ENCODE results near the gene NUMB. TPM values are rescaled to one million over a fixed set of nuclear protein-coding genes. Genes with fewer than 3 reads are reported as not detected.

NUMB gene
- polyA plus RNA-seq, 1 experiment, result 131 TPM

- ChIA-PET POLR2A (no interaction called here), CTCF (no interaction called here)
- Histone ChIP-seq H3K36me3 (ENCODE audit: control insufficient read depth, insufficient read depth, low read length) (no peaks in the 10 kb centered on the region), H3K27me3 (ENCODE audit: control insufficient read depth, insufficient read depth, low read length) (no peaks in the 10 kb centered on the region), H3K4me3 (ENCODE audit: low read depth, low read length) (no peak overlapping the region)
- TF ChIP-seq, protein P1, sequence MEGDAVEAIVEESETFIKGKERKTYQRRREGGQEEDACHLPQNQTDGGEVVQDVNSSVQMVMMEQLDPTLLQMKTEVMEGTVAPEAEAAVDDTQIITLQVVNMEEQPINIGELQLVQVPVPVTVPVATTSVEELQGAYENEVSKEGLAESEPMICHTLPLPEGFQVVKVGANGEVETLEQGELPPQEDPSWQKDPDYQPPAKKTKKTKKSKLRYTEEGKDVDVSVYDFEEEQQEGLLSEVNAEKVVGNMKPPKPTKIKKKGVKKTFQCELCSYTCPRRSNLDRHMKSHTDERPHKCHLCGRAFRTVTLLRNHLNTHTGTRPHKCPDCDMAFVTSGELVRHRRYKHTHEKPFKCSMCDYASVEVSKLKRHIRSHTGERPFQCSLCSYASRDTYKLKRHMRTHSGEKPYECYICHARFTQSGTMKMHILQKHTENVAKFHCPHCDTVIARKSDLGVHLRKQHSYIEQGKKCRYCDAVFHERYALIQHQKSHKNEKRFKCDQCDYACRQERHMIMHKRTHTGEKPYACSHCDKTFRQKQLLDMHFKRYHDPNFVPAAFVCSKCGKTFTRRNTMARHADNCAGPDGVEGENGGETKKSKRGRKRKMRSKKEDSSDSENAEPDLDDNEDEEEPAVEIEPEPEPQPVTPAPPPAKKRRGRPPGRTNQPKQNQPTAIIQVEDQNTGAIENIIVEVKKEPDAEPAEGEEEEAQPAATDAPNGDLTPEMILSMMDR (IDR thresholded peaks at IDR 0.05; ENCODE audit: insufficient read depth, low read depth, low read length), result no peak
- no peak for DNase-seq (ENCODE audit: low read depth)
Measured at GRCh38 chr14:73403181-73403752, 55.1 kb downstream of the NUMB start.

DNA sequence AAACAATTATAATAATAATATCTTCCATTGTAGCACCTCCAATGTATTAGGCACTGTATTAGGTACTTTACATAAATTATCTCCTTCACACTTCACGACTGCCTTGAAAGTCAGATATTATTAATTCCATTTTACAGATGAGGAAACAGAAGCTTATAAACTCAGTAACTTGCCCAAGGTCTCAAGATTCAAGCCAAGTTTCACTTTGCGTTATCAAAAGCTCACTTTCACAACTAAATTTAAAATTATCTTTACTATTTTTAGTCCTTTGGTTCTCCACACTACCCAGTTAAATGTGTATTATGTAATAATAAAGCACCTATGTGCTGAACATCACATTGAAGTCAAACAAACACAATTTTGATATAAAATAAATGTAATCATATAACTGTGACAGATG is 55.8 kb downstream of the NUMB start:
- ChIA-PET POLR2A (no interaction called here), CTCF (no interaction called here)
- H3K27me3 ChIP-seq (ENCODE audit: control insufficient read depth, insufficient read depth, low read length), result no peaks in the 10 kb centered on the region

DNA sequence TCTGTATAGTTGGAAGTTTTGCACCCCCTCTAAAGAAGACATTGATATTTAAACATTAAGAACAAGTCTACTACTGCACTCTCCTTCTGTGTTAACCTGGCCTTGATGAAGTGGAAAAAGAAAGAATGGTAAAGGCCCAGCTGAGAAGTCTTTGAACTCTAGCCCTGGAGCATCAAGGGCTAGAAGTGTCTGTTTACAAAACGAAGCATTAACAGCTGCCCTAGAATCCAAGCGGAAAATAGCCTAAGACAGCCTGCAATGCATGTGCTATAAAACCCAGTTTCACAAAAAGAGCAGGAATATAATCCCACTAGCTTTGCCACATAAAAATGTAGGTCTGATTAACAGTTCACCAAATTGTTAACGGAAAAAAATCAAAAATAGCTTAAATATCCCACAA is 60.5 kb downstream of the NUMB start:
- TF ChIP-seq, protein P1 (IDR thresholded peaks at IDR 0.05; ENCODE audit: insufficient read depth, low read depth, low read length), result no peak
- H3K27me3 ChIP-seq (ENCODE audit: control insufficient read depth, insufficient read depth, low read length), result no peaks in the 10 kb centered on the region
- POLR2A ChIA-PET, result no interaction called here
- H3K36me3 ChIP-seq (ENCODE audit: control insufficient read depth, insufficient read depth, low read length), result no peaks in the 10 kb centered on the region
- H3K4me3 ChIP-seq (ENCODE audit: low read depth, low read length), result no peak overlapping the region
- DNase-seq (ENCODE audit: low read depth), result no peak
- CTCF ChIA-PET, result interaction anchor here (0.6 kb wide), 1 partner anchor 17 kb away, joined by 3 read pairs; no protein-coding TSS in a partner anchor

More for the DNA sequence above, 55.8 kb downstream of the NUMB start:
- H3K36me3 ChIP-seq (ENCODE audit: control insufficient read depth, insufficient read depth, low read length), result no peaks in the 10 kb centered on the region
- no peak for DNase-seq (ENCODE audit: low read depth)
- TF ChIP-seq, protein P1 (IDR thresholded peaks at IDR 0.05; ENCODE audit: insufficient read depth, low read depth, low read length), result no peak
- H3K4me3 ChIP-seq (ENCODE audit: low read depth, low read length), result no peak overlapping the region

DNA sequence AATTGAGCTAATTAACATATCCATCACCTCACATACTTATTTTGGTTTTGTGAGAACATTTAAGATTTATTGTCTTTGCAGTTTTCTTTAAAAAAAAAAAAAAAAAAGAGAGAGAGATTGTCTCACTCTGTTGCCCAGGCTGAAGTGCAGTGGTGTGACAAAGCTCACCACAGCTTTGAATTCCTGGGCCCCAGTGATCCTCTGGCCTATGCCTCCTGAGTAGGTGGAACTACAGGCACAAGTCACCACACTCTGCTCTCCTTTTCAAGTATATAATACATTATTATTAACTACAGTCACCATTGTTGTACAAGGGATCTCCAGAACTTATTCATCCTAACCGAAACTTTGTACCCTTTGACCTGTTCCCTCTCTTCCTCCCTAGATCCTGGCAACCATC is 64.0 kb downstream of the NUMB start:
- Histone ChIP-seq H3K4me3 (ENCODE audit: low read depth, low read length) (no peak overlapping the region), H3K36me3 (ENCODE audit: control insufficient read depth, insufficient read depth, low read length) (no peaks in the 10 kb centered on the region), H3K27me3 (ENCODE audit: control insufficient read depth, insufficient read depth, low read length) (no peaks in the 10 kb centered on the region)
- ChIA-PET CTCF (no interaction called here), POLR2A (interaction anchor here (0.7 kb wide), 1 partner anchor 21 kb away, joined by 15 read pairs; no protein-coding TSS in a partner anchor)
- TF ChIP-seq, protein P1 (IDR thresholded peaks at IDR 0.05; ENCODE audit: insufficient read depth, low read depth, low read length), result no peak
- no peak for DNase-seq (ENCODE audit: low read depth)

DNA sequence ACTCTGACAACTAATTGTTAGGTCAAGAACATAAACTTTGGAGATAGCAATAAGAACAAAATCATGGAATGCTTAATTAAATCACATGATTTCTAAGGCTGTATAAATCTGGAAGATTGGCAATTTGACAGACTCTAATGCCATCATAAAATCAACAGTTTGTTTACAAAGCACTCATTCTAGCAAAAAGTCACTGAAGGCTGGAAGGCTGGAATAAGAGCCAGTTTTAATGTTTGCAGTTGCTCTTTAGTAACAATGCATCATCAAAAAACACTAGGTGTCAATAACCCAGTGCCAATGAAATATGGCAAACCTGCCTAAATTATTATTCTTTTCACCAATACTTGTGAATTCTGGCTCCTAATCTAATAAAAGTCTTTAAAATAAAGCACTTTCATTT is 65.0 kb downstream of the NUMB start:
- ChIA-PET CTCF (no interaction called here), POLR2A (no interaction called here)
- no peak for DNase-seq (ENCODE audit: low read depth)
- TF ChIP-seq, protein P1 (IDR thresholded peaks at IDR 0.05; ENCODE audit: insufficient read depth, low read depth, low read length), result no peak
- H3K36me3 ChIP-seq (ENCODE audit: control insufficient read depth, insufficient read depth, low read length), result no peaks in the 10 kb centered on the region
- no peak overlapping the region for H3K4me3 ChIP-seq (ENCODE audit: low read depth, low read length)
- H3K27me3 ChIP-seq (ENCODE audit: control insufficient read depth, insufficient read depth, low read length), result no peaks in the 10 kb centered on the region
